Measurements from ENCODE around the gene TRPC5OS.

The TRPC5OS gene

DNA sequence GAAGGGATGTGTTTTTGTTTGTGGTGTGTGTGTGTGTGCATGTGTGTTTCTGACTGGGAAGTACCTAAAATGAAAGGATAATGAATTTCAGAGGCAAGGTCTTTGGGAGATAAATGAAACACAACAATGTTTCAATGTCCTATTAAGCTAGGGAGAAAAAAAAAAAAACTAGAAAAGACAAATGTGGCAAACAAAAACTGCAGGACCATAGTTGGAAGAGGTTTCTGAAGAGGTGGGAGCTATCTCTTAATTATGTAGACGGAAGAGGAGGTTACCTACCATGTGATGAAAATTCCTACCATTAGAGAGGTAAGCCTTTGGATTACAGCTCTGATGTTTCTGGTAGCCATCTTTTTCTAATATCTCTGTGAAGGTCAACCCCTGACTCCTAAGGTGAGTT lies at the start of gene TRPC5OS:
Gene TRPC5OS, plus strand, starts transcription at position 301 of the 400 bp plus-strand sequence. CDS start 25,669 bp downstream, outside the sequence.
- DNase-seq = no peak

DNA sequence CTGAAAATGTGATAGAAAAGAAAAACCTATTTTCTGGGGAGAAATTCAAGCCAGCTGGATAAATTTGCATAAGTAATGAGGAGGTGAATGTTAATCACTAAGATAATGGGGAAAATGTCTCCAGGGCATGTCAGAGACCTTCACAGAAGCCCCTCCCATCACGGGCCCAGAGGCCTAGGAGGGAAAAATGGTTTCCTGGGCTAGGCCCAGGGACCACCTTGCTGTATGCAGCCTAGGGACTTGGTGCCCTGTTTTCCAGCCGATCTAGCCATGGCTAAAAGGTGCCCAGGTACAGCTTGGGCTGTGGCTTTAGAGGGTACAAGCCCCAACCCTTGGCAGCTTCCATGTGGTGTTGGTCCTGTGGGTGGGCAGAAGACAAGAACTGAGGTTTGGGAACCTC lies 46.6 kb upstream of the TRPC5OS start:
- no peak for DNase-seq

DNA sequence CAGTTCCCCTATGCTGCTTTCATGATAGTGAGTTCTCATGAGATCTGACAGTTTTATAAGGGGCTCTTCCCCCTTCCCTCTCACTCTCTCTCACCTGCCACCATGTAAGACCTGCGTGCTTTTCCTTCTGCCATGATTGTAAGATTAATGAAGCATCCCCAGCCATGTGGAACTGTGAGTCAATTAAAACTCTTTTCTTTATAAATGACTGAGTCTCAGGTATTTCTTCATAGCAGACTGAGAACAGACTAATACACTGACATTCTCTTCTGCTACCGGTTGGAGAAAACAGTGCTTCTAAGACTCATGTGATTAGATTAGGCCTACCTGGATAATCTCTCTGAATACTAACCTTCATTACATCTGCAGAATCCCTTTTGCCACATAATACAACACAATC lies 45.4 kb upstream of the TRPC5OS start:
- no peak for DNase-seq

DNA sequence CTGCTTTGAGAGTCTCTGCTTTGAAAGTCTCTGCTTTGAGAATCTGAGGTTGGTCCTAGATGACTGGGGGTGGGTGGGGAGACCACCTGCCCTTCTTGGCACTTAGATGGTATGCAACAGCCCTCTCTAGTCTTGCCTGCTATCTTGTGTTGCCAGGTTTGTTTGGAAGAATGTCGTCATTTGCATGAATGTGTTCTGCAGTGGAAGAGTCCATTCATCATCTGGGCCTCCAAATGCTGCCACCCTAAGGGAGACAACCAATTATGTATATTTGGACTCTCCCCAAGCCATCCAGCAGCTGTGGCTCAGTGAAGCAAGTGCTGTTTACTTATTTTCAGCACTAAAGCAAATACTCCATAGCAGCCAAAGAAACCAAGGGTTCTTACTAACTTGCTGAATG lies 44.6 kb upstream of the TRPC5OS start:
- DNase-seq = no peak

DNA sequence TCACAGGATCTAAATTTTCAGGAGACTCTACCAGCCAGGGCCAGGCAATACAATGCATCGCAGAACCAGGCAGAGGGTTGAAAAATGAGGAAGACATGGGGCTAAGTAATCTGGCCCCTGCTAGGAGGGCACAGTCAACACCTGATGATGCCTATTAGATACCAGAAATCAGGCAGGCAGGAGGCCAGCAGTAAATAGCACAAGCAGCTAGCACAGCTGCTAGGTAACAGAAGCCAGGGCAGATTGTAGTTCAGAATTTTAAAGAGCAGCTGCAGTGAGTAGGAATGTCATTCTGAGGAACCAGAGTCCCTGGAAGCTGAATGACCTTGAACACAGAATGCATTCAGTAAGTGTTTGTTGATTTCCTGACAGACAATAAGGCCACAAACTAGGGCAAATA lies 38.8 kb upstream of the TRPC5OS start:
- DNase-seq = no peak

DNA sequence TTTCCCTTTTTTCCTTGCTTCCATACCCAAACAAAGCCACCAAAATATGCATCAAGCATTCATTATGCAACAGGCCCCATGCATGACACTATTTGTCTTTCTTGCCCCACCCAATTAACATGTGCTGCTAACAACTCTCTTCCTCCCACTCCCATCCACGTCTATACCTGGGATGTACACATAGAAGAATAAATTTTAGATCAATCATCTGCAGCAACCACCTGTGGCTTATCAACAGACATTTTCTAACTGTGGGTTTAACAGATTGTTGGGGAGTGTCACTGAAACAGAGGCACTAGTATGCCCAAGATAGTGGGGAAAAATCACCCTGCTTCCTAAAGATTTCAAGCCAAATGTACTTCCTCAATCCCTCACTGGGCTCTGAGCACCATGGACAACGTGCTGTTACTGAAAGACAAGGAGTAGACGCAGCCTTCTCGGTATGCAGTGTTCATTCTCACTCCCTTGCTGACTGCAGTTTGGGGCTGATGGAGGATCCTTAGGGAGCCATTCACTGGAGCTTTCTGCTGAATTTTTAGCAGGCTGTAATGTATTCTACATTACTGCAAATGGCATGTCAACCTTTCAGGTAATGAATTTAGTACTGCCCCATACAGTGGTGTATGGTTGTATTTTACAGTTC lies 28.4 kb upstream of the TRPC5OS start:
- DNase-seq = no peak

DNA sequence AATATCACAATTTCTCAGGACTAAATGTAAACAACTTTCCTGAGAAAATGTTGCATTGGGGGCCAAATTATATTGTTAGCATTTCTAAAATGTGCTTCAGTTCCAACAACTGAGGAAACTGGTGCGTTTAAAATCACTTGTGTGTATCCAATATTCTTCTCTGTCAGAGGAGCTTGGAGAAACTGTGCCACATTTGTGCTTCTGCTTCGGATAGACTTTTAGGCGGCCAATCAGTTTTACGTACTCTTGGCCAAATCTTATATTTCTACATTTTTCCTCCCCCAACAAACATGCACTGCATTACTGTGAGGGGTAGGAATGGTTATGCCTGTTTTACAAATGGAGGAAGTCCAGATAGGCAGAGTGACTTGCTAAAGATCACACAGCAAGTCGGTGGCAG lies 27.4 kb upstream of the TRPC5OS start:
- no peak for DNase-seq

DNA sequence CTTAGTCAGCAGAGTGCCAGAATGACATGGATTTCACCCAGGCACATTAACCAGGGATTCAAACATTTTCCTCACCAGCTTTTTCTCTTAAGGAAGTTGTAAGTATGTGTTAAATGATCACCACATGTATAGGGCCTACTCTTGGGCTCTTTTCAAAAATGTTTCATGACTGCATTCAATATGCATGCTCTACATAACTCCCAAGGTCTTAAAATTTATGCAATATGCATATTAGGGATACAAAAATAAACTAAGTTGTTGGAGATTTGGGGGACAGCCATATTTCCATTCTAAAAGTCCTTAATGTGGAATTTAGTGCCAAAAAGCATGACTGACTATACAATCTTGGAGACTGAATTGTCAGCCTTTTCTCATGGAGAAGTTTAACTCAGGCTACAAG lies 25.0 kb upstream of the TRPC5OS start:
- no peak for DNase-seq

DNA sequence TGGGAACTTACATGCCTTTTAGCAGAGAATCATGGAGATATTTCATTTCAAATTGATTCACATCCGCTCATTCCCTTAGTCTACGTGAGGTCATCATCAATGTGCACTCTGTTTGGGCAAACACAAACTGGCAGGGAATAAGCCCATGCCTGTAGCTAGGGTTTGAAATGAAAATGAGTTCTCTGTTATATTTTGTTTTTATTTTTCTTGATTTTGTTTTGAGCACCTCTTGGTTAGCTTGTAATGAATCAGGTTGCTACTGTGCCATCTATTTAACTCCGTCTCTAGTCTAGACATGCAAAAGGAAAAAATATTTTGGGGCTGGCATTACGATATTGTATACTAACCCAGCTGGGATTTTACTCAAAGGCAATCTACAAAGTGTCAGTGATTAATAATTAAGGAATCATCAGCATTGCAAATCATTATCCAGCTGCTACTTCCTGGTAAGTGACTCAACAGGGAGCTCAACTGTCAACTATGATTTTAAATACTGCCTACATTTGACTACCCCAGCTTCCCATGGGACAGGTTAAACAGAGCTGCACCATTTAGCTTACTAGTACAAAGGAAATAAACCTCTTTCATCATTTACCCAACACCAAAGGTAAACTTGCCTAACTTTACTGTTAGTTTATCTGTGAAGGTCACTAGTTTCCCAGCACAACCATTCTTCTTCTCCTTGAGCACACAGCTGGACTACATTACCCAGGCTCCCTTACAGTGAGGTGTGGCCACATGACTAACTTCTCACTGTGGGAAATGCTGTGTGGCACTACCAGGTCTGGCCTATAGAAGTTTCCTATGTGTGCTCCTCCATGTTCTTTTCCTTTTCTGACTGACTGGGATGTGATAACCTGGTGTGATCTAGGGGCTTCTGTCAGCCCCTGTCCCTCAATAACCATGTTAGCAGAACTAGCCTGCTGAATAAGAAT lies 21.2 kb upstream of the TRPC5OS start:
- DNase-seq = no peak

DNA sequence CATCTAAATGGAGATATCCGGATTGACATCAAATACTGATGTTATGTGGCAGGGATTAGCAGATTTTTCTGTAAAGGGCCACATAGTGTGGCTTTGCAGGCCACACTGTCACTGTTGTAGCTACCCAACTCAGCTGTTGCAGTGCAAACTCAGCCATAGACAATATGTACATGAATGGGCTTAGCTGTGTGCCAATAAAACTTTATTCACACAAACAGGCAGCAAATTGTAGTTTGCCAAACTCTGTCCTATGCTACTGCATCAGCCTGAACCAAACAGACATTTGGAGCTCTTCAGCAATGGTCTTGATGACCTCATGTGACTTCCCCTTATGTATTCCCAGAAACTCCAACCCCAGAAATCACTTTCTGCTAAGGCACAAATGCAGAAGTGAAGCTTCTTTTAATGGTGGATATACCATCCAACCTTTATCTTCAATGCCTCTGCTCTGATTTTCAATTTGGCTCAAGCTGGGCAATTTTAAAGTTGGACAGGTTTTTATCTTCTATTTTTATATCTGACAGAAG lies 18.4 kb upstream of the TRPC5OS start:
- DNase-seq = no peak

DNA sequence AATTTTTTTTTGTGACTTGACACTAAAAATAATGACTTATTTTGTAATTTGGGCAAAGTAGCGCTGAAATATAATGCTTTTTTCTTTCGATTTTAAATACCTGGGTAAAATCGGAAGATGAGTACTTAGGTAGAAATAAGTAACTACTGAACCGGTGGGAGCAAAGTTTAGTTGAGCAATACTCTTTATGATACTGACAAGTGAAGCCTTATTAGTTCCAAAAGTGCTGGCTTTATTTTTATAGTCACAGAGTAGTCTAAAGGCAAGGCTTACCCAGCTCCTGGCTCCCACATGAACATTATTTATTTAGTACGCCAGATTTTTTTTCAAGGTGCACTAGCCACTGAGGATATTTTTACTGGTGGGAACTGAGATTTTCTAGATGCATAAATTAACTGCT lies 14.4 kb upstream of the TRPC5OS start:
- no peak for DNase-seq

DNA sequence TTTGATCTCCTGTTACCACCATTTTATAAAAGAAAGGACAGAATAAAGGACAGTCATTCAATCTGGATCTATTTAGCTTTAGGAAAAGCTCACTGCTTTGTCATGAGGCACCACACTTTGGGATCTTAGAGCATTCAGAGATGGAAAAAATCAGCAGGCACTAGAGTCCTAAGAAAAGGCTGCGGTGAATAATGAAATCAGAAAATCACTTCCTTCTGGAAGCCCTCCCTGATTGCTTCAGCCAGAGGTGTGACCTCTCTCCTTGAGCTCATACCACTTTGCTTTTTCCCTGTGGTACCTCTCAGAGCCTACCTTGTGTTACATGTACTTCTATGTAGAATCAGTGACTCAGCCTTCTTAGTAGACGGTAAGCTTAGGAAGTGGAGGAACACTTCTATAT lies 8.7 kb upstream of the TRPC5OS start:
- DNase-seq = no peak

DNA sequence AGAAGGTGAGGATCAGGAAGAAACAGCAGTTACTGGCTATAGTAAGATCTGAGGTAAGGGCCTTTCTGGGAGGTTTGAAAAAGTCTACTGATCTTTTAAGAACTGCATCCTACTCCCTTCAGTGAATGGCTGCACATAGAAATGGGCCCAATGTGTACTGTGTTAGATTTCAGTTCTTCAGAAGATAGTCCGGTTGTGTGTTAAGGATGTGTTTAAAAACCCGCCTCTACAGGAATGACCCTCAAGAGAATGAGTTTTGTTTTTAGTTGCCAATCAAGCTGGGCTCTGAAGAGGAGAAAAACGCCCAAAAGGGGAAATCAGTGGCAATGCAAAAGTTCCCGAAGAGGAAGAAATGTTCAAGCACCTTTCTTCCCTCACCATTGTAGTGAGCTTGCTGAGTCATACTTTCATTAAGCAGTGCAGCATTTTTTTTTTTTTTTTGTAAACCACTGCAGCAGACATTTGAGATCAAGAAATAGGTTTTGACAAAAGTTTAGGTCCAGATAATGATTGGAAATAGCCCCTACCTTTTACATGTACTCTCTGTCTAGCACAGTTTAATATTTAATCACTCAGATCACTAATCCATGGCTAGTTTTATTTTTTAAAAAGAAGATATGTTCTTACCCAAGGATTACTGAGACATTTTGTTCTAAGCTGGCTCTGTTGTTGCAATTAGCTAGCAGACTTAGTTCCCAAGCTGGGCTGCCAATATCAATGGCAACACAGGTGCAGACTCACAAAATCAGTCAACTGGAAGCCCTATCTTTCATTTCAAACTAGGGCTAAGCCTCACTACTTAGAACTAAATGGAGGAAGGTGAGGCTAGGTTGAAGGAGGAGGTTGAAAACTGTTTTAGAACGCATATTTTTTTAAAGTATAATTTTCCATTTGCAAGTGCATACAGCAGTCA lies 7.0 kb upstream of the TRPC5OS start:
- no peak for DNase-seq

DNA sequence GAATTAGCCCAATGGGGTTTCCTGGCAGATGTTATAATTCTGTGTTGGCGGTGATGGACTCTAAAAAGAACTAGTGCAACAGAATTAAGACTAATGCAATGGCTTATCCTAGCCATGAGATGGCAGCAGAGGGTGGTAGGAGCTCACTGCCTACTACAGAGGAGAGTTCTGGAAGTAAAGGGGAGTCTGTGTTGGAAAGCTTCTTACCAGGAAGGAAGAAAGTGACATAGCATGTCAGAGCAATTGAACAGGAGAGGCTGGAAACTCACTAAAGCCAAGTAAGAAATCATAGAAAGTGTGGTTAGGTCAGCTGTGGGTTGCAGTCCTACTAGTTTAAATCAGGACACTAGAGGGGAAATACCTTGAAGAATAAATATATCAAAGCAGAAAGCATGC lies 6.3 kb upstream of the TRPC5OS start:
- no peak for DNase-seq

DNA sequence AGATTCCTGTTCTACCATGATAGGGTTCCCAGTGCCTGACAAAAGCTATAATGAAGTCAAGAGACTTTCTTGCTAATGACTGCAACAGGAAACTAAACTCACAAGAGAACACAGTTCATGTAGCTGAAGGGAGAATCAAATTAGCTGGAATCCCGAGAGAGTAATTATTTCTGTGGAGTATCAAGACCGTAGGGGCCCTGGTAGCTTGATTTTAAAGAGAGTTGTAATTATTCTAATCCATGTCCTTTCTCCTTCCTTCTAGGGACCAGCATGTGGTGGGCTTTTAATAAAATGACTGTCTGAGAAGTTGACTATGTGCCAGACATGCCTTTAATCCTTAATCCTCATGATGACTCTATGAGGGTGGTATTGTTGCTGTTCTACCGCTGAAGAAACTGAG lies 1.7 kb upstream of the TRPC5OS start:
- DNase-seq = no peak

DNA sequence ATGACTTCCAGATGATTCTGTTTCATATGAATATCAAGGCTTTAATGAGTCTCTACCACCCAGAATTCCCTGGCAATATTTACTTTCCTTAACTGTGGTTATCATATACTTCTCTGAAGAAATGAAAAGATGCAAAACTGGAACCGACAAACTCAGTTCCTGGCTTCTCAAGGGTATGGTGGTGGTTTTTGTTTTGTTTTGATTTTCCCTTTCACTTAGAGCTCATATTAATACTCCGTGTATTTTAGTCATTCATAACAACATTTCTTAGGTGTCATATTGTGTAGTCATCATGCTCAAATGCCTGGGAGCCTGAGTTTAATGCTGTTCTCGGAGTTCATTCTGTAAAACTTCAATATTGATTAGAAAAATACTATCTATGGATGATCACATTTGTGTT lies 665 bp downstream of the TRPC5OS start:
- no peak for DNase-seq

DNA sequence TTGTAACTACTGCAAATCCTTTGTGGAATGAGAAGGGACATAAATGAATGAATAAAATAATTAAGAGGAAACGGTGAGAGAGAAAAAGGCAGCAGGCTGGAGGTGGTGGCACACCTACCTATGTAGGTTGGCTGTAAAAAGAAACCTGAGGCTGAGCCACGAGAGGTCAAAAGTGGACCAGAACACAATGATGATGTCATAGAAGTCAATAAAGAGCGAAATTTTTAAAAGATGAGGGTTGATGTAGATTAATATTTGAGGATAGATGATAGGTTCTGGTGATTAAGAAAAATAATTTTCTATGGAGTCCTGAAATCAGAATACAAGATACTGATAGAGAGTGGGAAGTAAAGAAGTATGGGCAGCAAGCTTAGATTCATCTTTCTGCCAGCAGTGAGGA lies 1.7 kb downstream of the TRPC5OS start:
- DNase-seq = no peak

DNA sequence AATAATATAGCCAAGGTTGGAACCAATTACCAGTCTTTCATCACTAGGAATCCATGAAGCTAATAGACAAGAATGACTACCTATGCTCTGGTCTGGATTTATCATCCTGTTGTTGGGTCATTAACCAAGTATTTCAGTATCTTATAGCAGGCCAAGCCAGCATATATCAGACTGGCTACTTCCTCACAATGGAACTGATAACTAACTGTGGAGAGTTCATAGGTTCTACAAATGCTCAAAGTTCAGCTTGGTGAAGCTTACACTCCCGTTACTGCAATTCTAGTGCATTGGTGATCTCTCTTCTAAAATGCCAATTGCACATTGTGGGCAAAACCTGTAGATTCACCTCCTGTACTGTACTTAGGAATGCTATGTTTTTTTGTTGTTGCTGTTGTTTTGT lies 4.8 kb downstream of the TRPC5OS start:
- no peak for DNase-seq

DNA sequence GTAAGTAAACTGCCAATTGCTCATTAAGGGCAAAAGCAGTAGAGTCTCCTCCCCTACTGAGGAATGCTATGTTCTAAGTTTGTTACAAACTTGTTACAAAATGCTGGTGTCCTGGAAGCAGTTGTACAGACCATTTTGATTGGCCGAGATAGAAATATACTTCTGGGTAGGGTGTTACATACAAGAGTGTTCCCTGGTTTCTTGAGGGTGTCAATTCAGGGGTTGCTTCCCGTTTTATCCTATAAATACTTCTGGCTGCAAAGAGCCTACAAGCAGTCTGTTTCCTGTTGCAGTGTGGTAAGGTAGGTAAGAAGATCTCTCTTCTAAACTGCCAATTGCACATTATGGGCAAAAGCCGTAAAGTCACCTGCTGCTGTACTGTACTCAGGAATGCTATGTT lies 5.7 kb downstream of the TRPC5OS start:
- no peak for DNase-seq

DNA sequence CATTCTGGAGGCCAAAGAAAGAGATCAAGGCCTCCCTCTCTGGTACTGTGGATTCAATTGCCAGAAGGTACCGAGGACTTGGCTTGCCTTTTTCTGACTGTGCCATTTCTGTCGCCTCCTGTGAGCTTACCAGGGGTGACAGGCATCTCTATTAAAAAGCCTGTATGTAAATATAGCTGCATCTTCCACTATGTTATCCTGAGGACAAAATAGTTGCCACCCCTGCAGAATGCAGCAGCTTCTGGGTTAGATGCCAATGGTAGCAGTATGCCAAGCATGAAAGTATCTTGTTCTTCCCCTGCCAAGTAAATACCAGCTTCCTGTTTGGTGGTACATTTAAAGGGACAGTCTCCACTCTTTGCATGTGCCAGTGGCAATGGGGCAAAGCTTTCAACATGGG lies 10.7 kb downstream of the TRPC5OS start:
- no peak for DNase-seq

DNA sequence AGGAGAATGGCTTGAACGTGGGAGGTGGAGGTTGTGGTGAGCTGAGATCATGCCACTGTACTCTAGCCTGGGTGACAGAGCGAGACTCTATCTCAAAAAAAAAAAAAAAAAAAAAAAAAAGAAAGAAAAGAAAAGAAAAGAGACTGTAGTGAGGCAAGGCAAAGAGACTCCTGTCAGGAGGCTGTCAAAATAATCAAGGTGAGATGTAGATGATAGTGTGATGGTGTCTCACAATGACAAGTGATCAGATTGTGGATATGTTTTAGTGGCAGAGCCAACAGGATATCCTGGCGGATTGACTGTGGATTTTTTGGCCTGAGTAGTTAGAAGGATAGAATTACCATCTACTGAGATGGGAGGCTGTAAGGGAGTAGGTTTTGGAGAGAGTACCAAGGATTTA lies 12.6 kb downstream of the TRPC5OS start:
- no peak for DNase-seq

DNA sequence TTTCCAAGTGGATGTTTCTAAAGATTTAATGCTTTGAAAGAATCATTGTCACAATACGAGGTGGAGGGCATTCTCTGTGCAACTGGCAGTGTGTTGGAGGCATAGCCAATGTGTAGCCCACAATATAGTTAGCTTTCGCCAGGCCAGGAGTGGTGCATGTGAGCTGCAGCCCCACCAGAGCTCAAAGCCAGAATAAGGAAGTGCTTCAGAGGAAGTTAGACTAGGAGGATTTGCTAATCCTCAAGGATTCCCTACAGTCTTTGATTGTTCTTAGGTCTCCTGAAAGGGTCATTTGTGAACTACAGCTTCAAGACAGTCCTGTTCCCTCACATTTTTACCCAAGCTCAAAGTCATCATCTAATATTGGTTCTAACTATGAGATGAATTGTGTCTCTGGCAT lies 16.4 kb downstream of the TRPC5OS start:
- no peak for DNase-seq

DNA sequence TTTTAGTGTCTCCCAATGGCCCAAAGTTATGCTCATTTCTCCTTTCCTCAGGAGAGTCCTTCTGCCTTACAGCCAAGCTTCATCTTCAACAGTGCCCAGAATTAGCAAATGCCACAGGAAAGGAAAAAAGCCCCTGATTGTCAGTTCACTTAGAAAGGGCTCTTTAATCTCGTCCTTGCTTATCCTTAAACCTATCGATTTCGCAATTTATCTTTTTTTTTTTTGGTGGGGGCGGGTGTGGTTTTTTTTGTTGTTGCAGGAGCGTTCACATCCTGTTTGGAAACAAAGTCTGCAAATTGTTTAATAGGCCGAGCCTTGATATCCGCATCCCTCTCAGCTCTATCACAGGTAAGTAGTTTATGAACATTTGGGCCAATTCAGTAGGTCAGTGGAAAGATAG lies 20.2 kb downstream of the TRPC5OS start:
- DNase-seq = no peak

Measured in CD4-positive, alpha-beta T cell treated with Interferon gamma for 1 hour (primary cell).